ENCODE measurements around the gene CTIF. TPM values are rescaled to one million over a fixed set of nuclear protein-coding genes. Genes with fewer than 3 reads are reported as not detected.
A peak's percentile ranks its signal among the peaks of the same experiment; 100 is the strongest.

The CTIF gene
- total RNA-seq, 2 experiments from 2014 or later = 0.06 to 0.38 TPM

- H4K20me1 ChIP-seq (ENCODE audit: insufficient read depth, low read length) = no peaks in the 10 kb centered on the region
- DNase-seq (ENCODE audit: low spot score) = no peak
- H3K27ac ChIP-seq (ENCODE audit: low read depth, low read length, poor library complexity, severe bottlenecking) = no peak overlapping the region
- no peak overlapping the region for H3K4me2 ChIP-seq (ENCODE audit: low read length)
- H2AFZ ChIP-seq (ENCODE audit: low read length) = no peak overlapping the region
- no peak for TF ChIP-seq CTCF (conservative IDR thresholded peaks at IDR 0.05; ENCODE audit: low read length)
- TF ChIP-seq EZH2phosphoT487 (IDR thresholded peaks at IDR 0.05; ENCODE audit: borderline replicate concordance, low read depth, low read length) = no peak
- intact Hi-C loops (cut with micrococcal nuclease; ENCODE audit: unreplicated experiment) = no loop called here
- peaks cover 75% of the 10 kb centered on the region for H3K4me1 ChIP-seq (ENCODE audit: insufficient read depth, low read length, poor library complexity, severe bottlenecking)
- no TSS peak for BruUV-seq (replicated peaks)
- H3K36me3 ChIP-seq (ENCODE audit: insufficient read depth, low read length) = no peaks in the 10 kb centered on the region
- POLR2A ChIA-PET = interaction anchor here (0.9 kb wide), 1 partner anchor 52 kb away, joined by 3 read pairs; no protein-coding TSS in a partner anchor
- H3K79me2 ChIP-seq (ENCODE audit: insufficient read depth, low read depth, low read length) = no peaks in the 10 kb centered on the region
- no peaks in the 10 kb centered on the region for H3K9me2 ChIP-seq (ENCODE audit: insufficient read depth, low read length)
- CTCF ChIA-PET (ENCODE audit: unreplicated experiment) = no interaction called here
- H3K4me3 ChIP-seq (ENCODE audit: low read depth, low read length, poor library complexity, severe bottlenecking) = no peak overlapping the region
- no peaks in the 10 kb centered on the region for H3K9me3 ChIP-seq (ENCODE audit: low read length)
These were observed 243.1 kb downstream of the CTIF start for GRCh38 chr18:48781988-48782363.

- H4K20me1 ChIP-seq (ENCODE audit: insufficient read depth, low read length) = no peaks in the 10 kb centered on the region
- H3K27ac ChIP-seq (ENCODE audit: low read depth, low read length, poor library complexity, severe bottlenecking) = no peak overlapping the region
- no peak overlapping the region for H3K4me3 ChIP-seq (ENCODE audit: low read depth, low read length, poor library complexity, severe bottlenecking)
- intact Hi-C loops (cut with micrococcal nuclease; ENCODE audit: unreplicated experiment) = no loop called here
- no peaks in the 10 kb centered on the region for H3K9me3 ChIP-seq (ENCODE audit: low read length)
- ChIA-PET POLR2A (interaction anchor here (0.9 kb wide), 1 partner anchor 52 kb away, joined by 3 read pairs; no protein-coding TSS in a partner anchor), CTCF (ENCODE audit: unreplicated experiment) (no interaction called here)
- no peak for DNase-seq (ENCODE audit: low spot score)
- no peaks in the 10 kb centered on the region for H3K9me2 ChIP-seq (ENCODE audit: insufficient read depth, low read length)
- no peak overlapping the region for H3K4me2 ChIP-seq (ENCODE audit: low read length)
- peaks cover 75% of the 10 kb centered on the region for H3K4me1 ChIP-seq (ENCODE audit: insufficient read depth, low read length, poor library complexity, severe bottlenecking)
- H2AFZ ChIP-seq (ENCODE audit: low read length) = no peak overlapping the region
- TF ChIP-seq EZH2phosphoT487 (IDR thresholded peaks at IDR 0.05; ENCODE audit: borderline replicate concordance, low read depth, low read length) (no peak), CTCF (conservative IDR thresholded peaks at IDR 0.05; ENCODE audit: low read length) (no peak)
- no TSS peak for BruUV-seq (replicated peaks)
- H3K79me2 ChIP-seq (ENCODE audit: insufficient read depth, low read depth, low read length) = no peaks in the 10 kb centered on the region
- no peaks in the 10 kb centered on the region for H3K36me3 ChIP-seq (ENCODE audit: insufficient read depth, low read length)
These were observed 243.6 kb downstream of the CTIF start for GRCh38 chr18:48782381-48782861.

- H3K4me3 ChIP-seq (ENCODE audit: low read depth, low read length, poor library complexity, severe bottlenecking) = peak overlapping the region; percentile 49
These were observed 245.0 kb downstream of the CTIF start for GRCh38 chr18:48783616-48784520.

More at GRCh38 chr18:48783616-48784520, 245.0 kb downstream of the CTIF start:
- intact Hi-C loops (cut with micrococcal nuclease; ENCODE audit: unreplicated experiment) = no loop called here
- Histone ChIP-seq H3K9me3 (ENCODE audit: low read length) (no peaks in the 10 kb centered on the region), H3K4me1 (ENCODE audit: insufficient read depth, low read length, poor library complexity, severe bottlenecking) (peaks cover 75% of the 10 kb centered on the region), H3K9me2 (ENCODE audit: insufficient read depth, low read length) (no peaks in the 10 kb centered on the region), H3K79me2 (ENCODE audit: insufficient read depth, low read depth, low read length) (no peaks in the 10 kb centered on the region), H3K4me2 (ENCODE audit: low read length) (peak overlapping the region; percentile 78), H4K20me1 (ENCODE audit: insufficient read depth, low read length) (no peaks in the 10 kb centered on the region), H3K36me3 (ENCODE audit: insufficient read depth, low read length) (no peaks in the 10 kb centered on the region), H2AFZ (ENCODE audit: low read length) (peak overlapping the region; percentile 41; the same call in 1 of the 2 replicates), H3K27ac (ENCODE audit: low read depth, low read length, poor library complexity, severe bottlenecking) (peak overlapping the region; percentile 98)
- TF ChIP-seq EZH2phosphoT487 (IDR thresholded peaks at IDR 0.05; ENCODE audit: borderline replicate concordance, low read depth, low read length) (no peak), CTCF (conservative IDR thresholded peaks at IDR 0.05; ENCODE audit: low read length) (no peak)
- DNase-seq (ENCODE audit: low spot score) = no peak
- POLR2A ChIA-PET = interaction anchor here (0.7 kb wide), 1 partner anchor 231 kb away, joined by 3 read pairs; no protein-coding TSS in a partner anchor
- no TSS peak for BruUV-seq (replicated peaks)
- CTCF ChIA-PET (ENCODE audit: unreplicated experiment) = no interaction called here

All from OCI-LY7 (cell line).